SK-N-SH (cell line): ENCODE measurements around the gene CDH22.

Experiments
- EP300 ChIP-seq, 2 experiments: IDR thresholded peaks; 2 replicates each; pipeline versions ENCODE4 v1.4.0 to v1.6.1; 2012; ENCODE audit warnings: borderline replicate concordance in 1 of 2, low read depth in 1 of 2, low read length in 1 of 2
- EZH2phosphoT487 ChIP-seq: fragments of 200-600 bp; sonication (generic); IDR thresholded peaks from 2 replicates; pipeline ENCODE4 v1.6.1; 2017; ENCODE audit warnings: low read depth, mixed run types, mild to moderate bottlenecking, antibody characterized with exemption, moderate library complexity, borderline replicate concordance
- MEF2A ChIP-seq: IDR thresholded peaks from 2 replicates; pipeline ENCODE4 v1.4.0; 2012; ENCODE audit warnings: low read depth, borderline replicate concordance
- MXI1 ChIP-seq: IDR thresholded peaks from 2 replicates; pipeline ENCODE4 v1.6.1; 2012; ENCODE audit warnings: mild to moderate bottlenecking, low read depth, low read length, improper control_type of control experiment
- POLR2AphosphoS5 ChIP-seq: IDR thresholded peaks from 2 replicates; pipeline ENCODE4 v1.6.1; 2012; ENCODE audit warnings: low read depth, low read length
- RCOR1 ChIP-seq: fragments of 150-350 bp; IDR thresholded peaks from 2 replicates; pipeline ENCODE4 v1.6.1; 2017; ENCODE audit warnings: antibody characterized with exemption, low read length
- TAF1 ChIP-seq: IDR thresholded peaks from 2 replicates; pipeline ENCODE4 v1.6.1; 2012; ENCODE audit warnings: low read depth, mild to moderate bottlenecking, low read length, moderate library complexity, borderline replicate concordance
- TCF12 ChIP-seq: IDR thresholded peaks from 2 replicates; pipeline ENCODE4 v1.4.0; 2012
- USF2 ChIP-seq: fragments of 150-350 bp; IDR thresholded peaks from 2 replicates; pipeline ENCODE4 v1.6.1; 2017; ENCODE audit warnings: antibody characterized with exemption, low read length, low read depth, borderline replicate concordance
- TF ChIP-seq, protein P1 (sequence below): fragments of 200-600 bp; sonication (generic); IDR thresholded peaks from 2 replicates; pipeline ENCODE4 v1.6.1; 2017; ENCODE audit warnings: antibody characterized with exemption, mild to moderate bottlenecking, moderate library complexity

GRCh38 chr20:46272389-46273047 lies 35.8 kb downstream of the CDH22 start:
- TF ChIP-seq MEF2A (no peak), EP300 (IDR thresholded peaks at IDR 0.05; ENCODE audit: borderline replicate concordance in 1 of 2, low read depth in 1 of 2, low read length in 1 of 2) (no peak), MXI1 (no peak), USF2 (no peak), RCOR1 (no peak), EZH2phosphoT487 (no peak), TAF1 (no peak), POLR2AphosphoS5 (no peak), TCF12 (no peak)
- TF ChIP-seq, protein P1, sequence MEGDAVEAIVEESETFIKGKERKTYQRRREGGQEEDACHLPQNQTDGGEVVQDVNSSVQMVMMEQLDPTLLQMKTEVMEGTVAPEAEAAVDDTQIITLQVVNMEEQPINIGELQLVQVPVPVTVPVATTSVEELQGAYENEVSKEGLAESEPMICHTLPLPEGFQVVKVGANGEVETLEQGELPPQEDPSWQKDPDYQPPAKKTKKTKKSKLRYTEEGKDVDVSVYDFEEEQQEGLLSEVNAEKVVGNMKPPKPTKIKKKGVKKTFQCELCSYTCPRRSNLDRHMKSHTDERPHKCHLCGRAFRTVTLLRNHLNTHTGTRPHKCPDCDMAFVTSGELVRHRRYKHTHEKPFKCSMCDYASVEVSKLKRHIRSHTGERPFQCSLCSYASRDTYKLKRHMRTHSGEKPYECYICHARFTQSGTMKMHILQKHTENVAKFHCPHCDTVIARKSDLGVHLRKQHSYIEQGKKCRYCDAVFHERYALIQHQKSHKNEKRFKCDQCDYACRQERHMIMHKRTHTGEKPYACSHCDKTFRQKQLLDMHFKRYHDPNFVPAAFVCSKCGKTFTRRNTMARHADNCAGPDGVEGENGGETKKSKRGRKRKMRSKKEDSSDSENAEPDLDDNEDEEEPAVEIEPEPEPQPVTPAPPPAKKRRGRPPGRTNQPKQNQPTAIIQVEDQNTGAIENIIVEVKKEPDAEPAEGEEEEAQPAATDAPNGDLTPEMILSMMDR = no peak
